Stomach (tissue), 9 donors: ENCODE results near the gene PALM. TPM values are rescaled to one million over a fixed set of nuclear protein-coding genes. Genes with fewer than 3 reads are reported as not detected.

Experiments used
- DNase-seq, 2 donors: peaks; one replicate each; pipeline versions ENCODE4 v3.0.0 to v3.0.0-alpha.2; 2013 to 2019
- H3K27ac ChIP-seq, 5 donors: fragments of 200-600 bp in 4 of 5; sonication (generic) in 4 of 5; one replicate each; pipeline ENCODE4 v1.5.1; 2013 to 2019; ENCODE audit warnings: mild to moderate bottlenecking in 1 of 5, moderate library complexity in 1 of 5
- H3K27me3 ChIP-seq, 3 donors: fragments of 200-600 bp; sonication (generic); one replicate each; pipeline ENCODE4 v1.5.1; 2017 to 2019; ENCODE audit warnings: mixed run types in 1 of 3
- H3K36me3 ChIP-seq, 4 donors: fragments of 200-600 bp; sonication (generic); 1 replicate in 3 of 4; 2 replicates in 1 of 4; pipeline ENCODE4 v1.5.1; 2016 to 2019
- H3K4me1 ChIP-seq, 4 donors: fragments of 200-600 bp; sonication (generic); one replicate each; pipeline ENCODE4 v1.5.1; 2016 to 2019
- H3K4me3 ChIP-seq, 4 donors: fragments of 200-600 bp; sonication (generic) in 3 of 4; one replicate each; pipeline ENCODE4 v1.5.1; 2016 to 2019; ENCODE audit warnings: mild to moderate bottlenecking in 1 of 4
- H3K9me3 ChIP-seq, 4 donors: fragments of 200-600 bp; sonication (generic); one replicate each; pipeline ENCODE4 v1.5.1; 2016 to 2019
- CTCF ChIP-seq, 7 experiments: fragments of 450-650 bp in 4 of 7; fragments of 200-600 bp in 3 of 7; sonication (generic) in 3 of 7; IDR thresholded peaks; one replicate each; pipeline ENCODE4 v1.5.1; 2016 to 2019; ENCODE audit warnings: antibody characterized with exemption in 7 of 7, control low read depth in 2 of 7, mild to moderate bottlenecking in 1 of 7
- EP300 ChIP-seq: sonication (generic); formaldehyde crosslinking; IDR thresholded peaks from one replicate; pipeline ENCODE4 v1.6.1; 2017; ENCODE audit warnings: antibody characterized with exemption
- POLR2A ChIP-seq, 4 donors: fragments of 450-650 bp; IDR thresholded peaks; one replicate each; pipeline ENCODE4 v1.6.1; 2016; ENCODE audit warnings: antibody characterized with exemption in 4 of 4, control low read depth in 2 of 4, mild to moderate bottlenecking in 1 of 4, moderate library complexity in 1 of 4
- POLR2AphosphoS5 ChIP-seq, 3 donors: sonication (generic); formaldehyde crosslinking; IDR thresholded peaks; one replicate each; pipeline ENCODE4 v1.6.1; 2016; ENCODE audit warnings: antibody characterized with exemption in 3 of 3
- WGBS, 5 donors: extraction: QIAGEN DNeasy Blood & Tissue Kit in 3 of 5; methylation state at CpG; one replicate each; pipeline versions ENCODE4 v1.1.5 to v1.1.7; 2013 to 2018; 5-methylcytosine and 5-hydroxymethylcytosine counted together
- intact Hi-C: fragments of 100-400 bp; cut with DNase I; formaldehyde crosslinking; loops from one replicate; pipeline ENCODE4 v1.15.1; 2023; ENCODE audit warnings: low total_unique reads
- polyA plus RNA-seq, 3 donors: library from polyadenylated mRNA; stranded (reverse); fragments of 200-250 nt; gene quantifications; one replicate each; pipeline ENCODE4 v1.2.3, GENCODE V29; 2013
- total RNA-seq, 5 donors: library from RNA; depleted of rRNA; stranded (reverse); fragments of >200 nt; gene quantifications; one replicate each; pipeline versions ENCODE4 v1.1.0 to v1.2.3, GENCODE V29; 2014 to 2016
- donor health status: healthy with polysubstance abuse.
- donor health status: Bipolar disorder and iron deficiency.
- donor health status: healthy.

PALM gene
- total and polyA plus RNA-seq, 8 donors = 9.8 to 88.9 (median 13.7) TPM

- no peak overlapping the region for H3K4me3 ChIP-seq
- no peak for TF ChIP-seq EP300
- TF ChIP-seq POLR2AphosphoS5 (IDR thresholded peaks at IDR 0.05) = no peak
- no peak for TF ChIP-seq CTCF (IDR thresholded peaks at IDR 0.05)
- TF ChIP-seq POLR2A (IDR thresholded peaks at IDR 0.05) = no peak
- DNase-seq = no peak
- peaks cover 0 to 15% (median 0%) of the 10 kb centered on the region in 3 donors for H3K27me3 ChIP-seq
- 94 to 98% (median 97%) methylated on average over 17 to 22 of the region's 22 CpGs for WGBS, 5 donors
- H3K36me3 ChIP-seq = peaks cover 0 to 20% (median 13%) of the 10 kb centered on the region in 4 donors
- intact Hi-C loops = no loop called here
- H3K27ac ChIP-seq = no peak overlapping the region
- peaks cover 0 to 30% (median 19%) of the 10 kb centered on the region in 4 donors for H3K9me3 ChIP-seq
- H3K4me1 ChIP-seq = peaks cover 7 to 24% (median 15%) of the 10 kb centered on the region in 4 donors
Measured at GRCh38 chr19:746956-747355, 38.2 kb downstream of the PALM start.

- no peak for DNase-seq
- Histone ChIP-seq H3K4me1 (peaks cover 8 to 31% (median 22%) of the 10 kb centered on the region in 4 donors), H3K9me3 (peaks cover 0 to 30% (median 19%) of the 10 kb centered on the region in 4 donors), H3K4me3 (peak overlapping the region in 1 of 4 donors; percentile 3), H3K27me3 (peaks cover 0 to 22% (median 0%) of the 10 kb centered on the region in 3 donors), H3K27ac (peak overlapping the region in 4 of 5 donors; percentile 23 to 39 (median 38)), H3K36me3 (peaks cover 0 to 20% (median 13%) of the 10 kb centered on the region in 4 donors)
- intact Hi-C loops = no loop called here
- 80 to 89% (median 84%) methylated on average over 18 to 28 of the region's 28 CpGs for WGBS, 5 donors
- TF ChIP-seq EP300 (no peak), POLR2AphosphoS5 (IDR thresholded peaks at IDR 0.05) (no peak), CTCF (IDR thresholded peaks at IDR 0.05) (no peak), POLR2A (IDR thresholded peaks at IDR 0.05) (no peak)
Measured at GRCh38 chr19:747432-748273, 38.9 kb downstream of the PALM start.

GRCh38 chr19:748274-748598 is 39.5 kb downstream of the PALM start:
- 40 to 76% (median 62%) methylated on average over 9 to 14 of the region's 14 CpGs for WGBS, 5 donors
- Histone ChIP-seq H3K9me3 (peaks cover 0 to 30% (median 19%) of the 10 kb centered on the region in 4 donors), H3K27me3 (peaks cover 0 to 24% (median 0%) of the 10 kb centered on the region in 3 donors), H3K36me3 (peaks cover 0 to 20% (median 13%) of the 10 kb centered on the region in 4 donors), H3K4me3 (peak overlapping the region in 1 of 4 donors; percentile 3), H3K4me1 (peaks cover 11 to 37% (median 28%) of the 10 kb centered on the region in 4 donors), H3K27ac (peak overlapping the region in 4 of 5 donors; percentile 23 to 39 (median 38))
- peak; percentile 69 to 89 for DNase-seq
- TF ChIP-seq POLR2AphosphoS5 (IDR thresholded peaks at IDR 0.05) (no peak), EP300 (no peak), POLR2A (IDR thresholded peaks at IDR 0.05) (no peak), CTCF (IDR thresholded peaks at IDR 0.05) (no peak)
- intact Hi-C loops = no loop called here

GRCh38 chr19:749811-750210 is 41.1 kb downstream of the PALM start:
- H3K27ac ChIP-seq = no peak overlapping the region
- peaks cover 0 to 20% (median 13%) of the 10 kb centered on the region in 4 donors for H3K36me3 ChIP-seq

More at GRCh38 chr19:749811-750210, 41.1 kb downstream of the PALM start:
- TF ChIP-seq EP300 (no peak), POLR2AphosphoS5 (IDR thresholded peaks at IDR 0.05) (no peak), CTCF (IDR thresholded peaks at IDR 0.05) (no peak), POLR2A (IDR thresholded peaks at IDR 0.05) (no peak)
- peaks cover 0 to 16% (median 11%) of the 10 kb centered on the region in 4 donors for H3K9me3 ChIP-seq
- WGBS, 5 donors = 79 to 85% (median 83%) methylated on average over 14 of the region's 14 CpGs
- H3K4me1 ChIP-seq = peaks cover 11 to 47% (median 39%) of the 10 kb centered on the region in 4 donors
- DNase-seq = no peak
- intact Hi-C loops = no loop called here
- H3K27me3 ChIP-seq = peaks cover 0 to 24% (median 0%) of the 10 kb centered on the region in 3 donors
- no peak overlapping the region for H3K4me3 ChIP-seq
